Measurements from ENCODE around the gene MTRR.

MTRR gene

DNA sequence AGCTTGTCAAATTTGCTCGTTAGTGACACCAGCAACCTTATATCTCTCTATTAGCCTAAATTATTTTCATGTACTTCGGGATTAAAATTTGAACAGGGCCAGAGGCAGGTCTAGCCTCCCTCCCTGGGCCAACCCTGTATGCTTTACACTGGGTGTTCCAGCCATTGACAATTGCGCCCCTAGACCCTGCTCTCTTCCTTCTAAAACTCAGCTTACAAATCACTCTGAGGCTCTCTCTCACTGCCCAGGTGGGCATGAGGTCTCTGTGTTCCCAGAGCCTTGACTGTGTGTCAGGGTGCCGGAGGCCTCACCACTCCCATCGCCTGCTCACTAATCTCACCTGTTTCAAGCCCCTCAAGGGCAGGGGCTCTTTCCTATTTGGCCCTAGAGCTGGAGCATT is 11.6 kb upstream of the MTRR start:
- no peak for DNase-seq

DNA sequence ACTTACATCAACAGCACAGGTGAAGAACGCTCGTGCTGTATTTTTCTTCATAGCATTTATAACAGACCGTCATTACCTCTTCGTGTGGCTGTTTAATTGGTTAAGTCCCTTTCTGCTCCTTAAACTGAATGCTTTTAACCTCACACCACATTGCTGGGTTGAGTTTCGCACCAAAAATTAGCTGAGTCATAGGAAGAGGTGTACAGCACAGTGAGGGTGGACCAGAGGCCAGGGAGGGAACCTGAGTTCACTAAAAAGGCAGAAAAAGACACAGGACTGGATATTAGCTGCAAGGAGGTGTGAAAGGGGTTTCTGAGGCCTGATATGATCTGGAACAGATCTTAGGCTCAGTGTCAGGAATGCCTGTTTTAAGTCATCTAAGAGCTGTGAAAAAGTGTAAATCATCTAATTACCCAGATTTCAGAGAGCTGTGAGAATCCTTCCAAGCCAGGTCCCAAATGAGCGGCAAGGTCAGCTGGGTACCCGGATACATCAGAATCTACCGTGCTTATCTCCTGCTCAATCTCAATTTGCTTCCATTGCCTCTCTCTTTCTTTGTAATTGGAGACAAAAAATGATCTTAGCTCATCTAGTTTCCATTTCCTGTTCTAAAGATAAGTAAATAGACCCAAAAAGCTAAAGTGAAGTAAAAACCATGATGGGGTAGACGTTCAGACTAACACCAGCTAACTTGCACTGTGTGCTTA is 10.9 kb upstream of the MTRR start:
- DNase-seq: no peak

DNA sequence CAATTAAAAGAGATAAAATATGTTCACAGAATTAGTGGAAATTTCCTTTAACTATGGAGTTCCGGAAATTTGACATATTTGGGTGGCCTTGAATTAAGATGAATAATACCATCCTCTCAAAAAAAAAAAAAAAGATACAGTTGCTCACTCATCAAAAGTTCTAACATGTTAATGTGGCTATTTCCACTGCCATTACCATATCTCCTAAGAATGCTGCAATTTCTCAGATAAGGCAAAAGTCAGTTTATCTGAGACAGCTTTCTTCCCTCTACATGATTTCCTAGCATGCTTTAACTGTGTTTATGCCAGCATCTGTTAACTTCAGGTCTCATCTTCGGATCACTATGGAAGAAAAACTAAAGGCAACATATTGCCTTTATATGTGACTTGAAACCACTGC is 2.8 kb upstream of the MTRR start:
- DNase-seq: no peak

DNA sequence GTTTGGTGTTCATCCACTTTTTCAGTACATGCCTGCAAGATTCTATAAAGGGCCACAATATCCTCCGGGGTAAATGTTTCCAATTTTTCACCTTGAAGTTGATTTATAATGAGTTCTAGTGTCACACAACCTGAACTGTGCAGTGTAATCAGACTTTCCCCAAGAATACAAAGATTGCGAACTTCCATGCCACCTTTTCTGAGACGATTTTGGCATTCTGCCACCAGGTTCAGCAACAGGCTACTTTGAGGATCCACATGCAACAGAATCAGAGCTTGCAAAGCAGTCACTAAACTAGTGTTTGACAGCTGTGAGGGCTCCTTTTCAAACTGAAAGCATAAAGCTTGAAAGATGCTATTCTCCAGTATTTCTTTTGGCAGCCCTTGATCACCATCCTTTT is 1.7 kb upstream of the MTRR start:
- no peak for DNase-seq

DNA sequence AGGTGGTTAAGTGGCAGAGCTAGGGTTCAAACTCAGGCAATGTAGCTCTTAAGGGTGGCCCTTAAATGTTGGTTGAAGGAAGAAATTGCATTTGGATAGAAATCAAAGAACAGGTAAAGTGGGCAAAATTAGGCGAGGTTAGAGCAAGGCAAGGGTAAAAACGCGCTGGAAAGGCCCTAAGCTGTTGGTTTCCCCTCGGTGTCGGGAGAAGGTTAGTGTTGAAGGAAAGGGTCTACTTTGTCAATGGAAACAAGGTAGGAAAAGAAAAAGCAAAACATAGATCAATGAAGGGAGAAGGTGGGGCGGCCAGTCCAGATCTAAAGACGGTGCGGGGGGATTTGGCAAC is 548 bp upstream of the MTRR start:
- DNase-seq: no peak

DNA sequence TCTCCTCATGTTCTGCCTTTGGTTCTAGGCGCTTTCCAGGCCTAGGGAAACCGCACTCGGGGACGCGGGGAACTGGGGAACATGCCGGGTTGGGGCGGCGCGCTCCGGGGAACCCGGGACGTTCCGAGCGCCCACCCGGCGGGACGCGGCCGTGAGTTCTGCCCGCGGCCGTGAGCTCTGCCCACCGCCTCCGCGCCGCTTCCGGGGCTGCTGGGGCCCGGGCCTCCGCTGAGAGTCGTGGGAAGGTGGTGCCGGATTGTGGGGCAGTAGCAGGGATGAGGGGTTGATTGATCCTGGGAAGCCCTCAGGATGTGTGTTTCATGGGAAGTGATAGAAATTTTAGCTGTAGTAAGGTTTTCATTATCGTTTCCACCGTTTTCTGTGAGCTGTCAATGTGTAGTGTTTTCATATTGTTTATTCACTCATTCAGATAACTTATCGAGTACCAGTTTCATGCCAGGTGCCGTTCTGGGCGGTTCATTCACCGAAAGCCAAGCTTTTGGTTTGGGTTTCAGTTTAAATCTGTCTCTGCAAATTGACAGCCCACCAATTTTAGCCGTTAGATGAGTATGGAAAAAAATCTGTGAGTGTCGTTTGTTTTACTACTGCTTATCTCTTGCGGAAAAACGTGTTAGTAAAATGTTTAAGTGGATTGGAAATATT is 657 bp downstream of the MTRR start:
- DNase-seq: no peak

DNA sequence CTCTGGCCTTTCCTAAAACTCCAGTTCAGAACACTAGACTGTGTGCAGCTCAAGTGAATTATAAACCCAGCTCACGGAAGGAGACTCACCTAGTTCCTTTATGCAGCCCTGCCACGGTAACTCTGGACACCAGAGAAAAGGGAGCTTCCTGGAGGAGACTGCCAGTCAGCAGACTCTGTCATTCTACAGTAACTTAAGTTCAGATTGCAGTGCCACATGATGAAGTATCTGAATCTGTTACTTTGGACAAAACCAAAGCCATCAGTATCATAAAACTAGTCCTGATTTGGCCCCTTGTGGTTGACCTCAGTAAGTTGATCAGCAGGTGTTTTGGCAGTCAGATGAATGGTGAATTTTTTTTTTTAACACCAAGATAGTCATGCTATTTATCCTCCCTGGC is 2.7 kb downstream of the MTRR start:
- DNase-seq: no peak

DNA sequence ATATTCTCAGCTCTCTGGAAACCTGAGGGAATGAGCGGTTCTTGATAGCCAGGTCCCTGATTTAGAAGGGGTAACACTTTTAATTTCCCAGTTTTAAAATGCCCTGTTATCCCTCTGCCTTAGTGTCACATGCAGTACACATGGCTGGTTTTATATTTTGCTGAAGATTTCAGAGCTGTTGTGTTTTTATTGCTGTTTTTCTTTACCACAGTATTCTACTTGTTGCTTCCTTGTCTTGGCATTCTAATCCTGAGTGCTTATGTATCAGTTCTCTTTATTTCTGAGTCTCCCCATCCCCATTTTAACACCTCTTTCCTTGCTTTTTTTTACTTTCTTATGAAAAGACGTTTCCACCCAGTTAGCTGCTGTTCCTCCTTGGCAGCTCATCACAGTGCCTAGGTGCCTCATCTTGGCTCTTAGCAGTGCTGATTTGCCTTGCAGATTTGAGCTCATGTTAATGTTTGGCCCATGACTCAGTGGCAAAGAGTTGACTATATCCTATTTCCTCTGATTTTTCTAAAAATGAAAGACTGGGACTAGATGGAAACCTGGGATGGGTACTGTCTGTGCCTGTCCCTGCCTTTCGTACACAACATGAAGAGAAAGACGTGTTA is 3.7 kb downstream of the MTRR start:
- no peak for DNase-seq

DNA sequence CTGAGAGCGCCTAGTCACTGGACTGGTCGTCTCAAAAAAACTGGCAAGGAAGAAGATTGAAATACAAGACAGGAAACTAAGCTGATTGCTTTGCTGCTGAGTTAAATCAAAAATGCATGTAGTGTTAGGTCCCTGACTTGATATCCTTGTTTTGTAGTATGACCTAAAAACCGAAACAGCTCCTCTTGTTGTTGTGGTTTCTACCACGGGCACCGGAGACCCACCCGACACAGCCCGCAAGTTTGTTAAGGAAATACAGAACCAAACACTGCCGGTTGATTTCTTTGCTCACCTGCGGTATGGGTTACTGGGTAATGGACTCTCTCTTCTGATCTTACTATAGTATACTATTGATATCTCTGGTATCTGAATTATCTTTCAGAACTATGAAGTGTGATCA is 4.3 kb downstream of the MTRR start:
- DNase-seq: no peak

DNA sequence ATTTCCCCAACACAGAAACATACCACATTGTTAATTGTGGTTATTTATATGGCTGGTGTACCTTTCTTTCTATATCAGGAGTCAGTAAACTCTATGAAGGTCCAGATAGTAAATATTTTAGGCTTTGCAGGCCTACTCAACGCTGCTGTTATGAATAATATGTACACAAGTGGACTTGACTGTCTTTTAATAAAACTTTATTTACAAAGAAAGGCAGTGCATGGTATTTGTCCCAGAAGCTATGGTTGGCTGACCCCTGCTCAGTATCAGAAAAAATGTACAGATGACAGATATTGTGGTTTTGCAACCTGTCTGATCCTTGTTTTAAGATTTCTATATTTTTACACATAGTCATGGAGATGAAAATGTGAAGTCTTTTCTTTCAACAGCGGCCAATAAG is 5.7 kb downstream of the MTRR start:
- DNase-seq: no peak

DNA sequence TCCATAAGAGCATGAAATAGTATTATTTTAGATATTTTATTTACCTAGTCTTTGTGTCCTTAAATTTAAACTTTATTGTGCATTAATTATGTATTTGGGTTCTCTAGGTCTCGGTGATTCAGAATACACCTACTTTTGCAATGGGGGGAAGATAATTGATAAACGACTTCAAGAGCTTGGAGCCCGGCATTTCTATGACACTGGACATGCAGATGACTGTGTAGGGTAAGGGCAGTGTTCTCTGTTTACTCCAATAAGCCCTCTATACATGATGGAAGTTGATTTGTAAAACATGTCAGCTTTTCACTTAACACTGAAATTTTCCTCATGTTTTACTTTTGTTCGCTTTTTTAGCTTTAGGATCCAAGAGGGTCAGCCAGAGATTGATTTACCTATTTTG is 6.2 kb downstream of the MTRR start:
- no peak for DNase-seq

DNA sequence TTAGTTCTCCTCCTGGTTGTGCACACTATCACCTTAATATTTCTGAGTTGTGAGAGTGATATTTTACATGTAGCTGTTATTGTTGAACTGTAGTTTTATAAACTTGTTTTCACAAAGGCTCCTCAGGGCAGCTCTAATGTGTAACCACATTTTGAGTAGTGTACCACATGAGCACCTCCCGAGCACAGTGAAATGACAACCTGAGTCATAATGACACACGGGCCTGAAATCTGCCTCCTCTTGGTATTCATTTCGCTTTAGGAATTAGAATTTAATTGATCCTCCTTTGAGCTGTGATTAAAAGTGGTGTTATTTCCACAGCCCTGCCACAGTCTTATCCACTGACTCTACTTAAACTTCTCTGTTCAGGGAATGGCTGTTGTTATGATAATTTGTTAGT is 7.9 kb downstream of the MTRR start:
- no peak for DNase-seq

DNA sequence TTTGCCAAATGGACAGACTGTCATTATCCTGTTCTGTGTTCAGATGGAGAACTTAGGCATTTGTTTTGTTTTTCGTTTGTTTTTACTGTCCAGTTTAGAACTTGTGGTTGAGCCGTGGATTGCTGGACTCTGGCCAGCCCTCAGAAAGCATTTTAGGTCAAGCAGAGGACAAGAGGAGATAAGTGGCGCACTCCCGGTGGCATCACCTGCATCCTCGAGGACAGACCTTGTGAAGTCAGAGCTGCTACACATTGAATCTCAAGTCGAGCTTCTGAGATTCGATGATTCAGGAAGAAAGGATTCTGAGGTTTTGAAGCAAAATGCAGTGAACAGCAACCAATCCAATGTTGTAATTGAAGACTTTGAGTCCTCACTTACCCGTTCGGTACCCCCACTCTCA is 8.9 kb downstream of the MTRR start:
- no peak for DNase-seq

DNA sequence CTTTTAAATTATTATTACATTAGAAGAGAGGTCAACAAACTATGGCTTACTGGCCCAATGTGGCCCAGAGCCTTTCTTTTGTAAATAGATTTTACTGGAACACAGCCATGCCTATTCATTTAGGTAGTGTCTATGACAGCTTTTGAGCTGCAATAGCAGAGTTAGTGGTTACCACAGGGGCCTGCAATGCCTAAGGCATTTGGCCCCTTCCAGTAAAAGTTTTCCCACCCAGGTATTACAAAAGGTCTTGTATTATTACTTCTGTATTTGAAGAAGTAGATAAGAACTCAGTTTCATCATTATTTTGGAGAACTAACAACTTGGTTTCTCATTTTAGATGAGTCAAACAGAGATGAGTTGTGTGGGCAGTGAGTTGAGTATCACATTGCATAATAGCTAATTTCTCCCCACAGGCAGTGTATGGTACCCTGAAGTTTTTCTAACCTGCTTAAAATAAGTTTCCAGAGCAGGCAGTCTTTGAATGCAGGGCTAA is 9.5 kb downstream of the MTRR start:
- DNase-seq: no peak

DNA sequence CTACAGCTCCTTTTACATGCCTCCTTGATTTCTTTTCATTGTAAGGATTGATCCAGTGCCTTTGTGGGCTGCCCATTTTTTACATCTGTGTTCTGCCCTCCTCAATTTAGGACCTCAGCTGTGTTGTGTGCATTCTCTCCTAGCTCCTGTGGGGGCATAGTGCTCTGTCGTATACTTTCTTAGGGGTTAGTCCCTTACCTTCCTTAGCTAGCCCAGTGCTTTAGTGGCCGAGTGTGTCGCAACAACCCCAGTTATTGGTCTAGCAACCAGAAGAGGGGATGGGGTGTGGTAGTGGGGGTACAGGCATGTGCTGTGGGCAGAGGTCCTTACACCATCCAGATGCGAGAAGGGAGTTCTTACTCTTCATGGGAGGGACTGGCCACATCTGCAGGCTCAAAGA is 12.1 kb downstream of the MTRR start:
- no peak for DNase-seq

DNA sequence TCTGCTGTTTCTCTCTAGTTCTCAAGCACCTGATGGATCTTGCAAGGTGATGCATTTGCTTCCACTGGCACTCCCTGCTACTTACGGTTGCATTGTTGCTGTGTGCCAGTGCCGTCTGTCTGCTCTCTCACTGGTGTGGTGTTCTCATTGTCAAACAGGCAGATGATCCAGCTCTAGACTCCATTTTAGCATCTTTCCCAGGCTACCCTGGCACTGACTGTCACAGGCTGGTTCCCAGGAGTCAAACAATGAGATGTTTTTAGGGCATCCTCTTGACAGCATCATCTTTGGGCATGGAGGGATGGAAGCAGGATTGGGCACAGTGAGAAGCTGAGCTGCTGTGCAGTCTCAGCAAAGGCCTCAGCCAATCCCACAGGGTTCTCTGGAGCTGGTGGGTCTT is 12.9 kb downstream of the MTRR start:
- peak in 7 of 14 donors; percentile 10 to 77 (median 50) for DNase-seq

DNA sequence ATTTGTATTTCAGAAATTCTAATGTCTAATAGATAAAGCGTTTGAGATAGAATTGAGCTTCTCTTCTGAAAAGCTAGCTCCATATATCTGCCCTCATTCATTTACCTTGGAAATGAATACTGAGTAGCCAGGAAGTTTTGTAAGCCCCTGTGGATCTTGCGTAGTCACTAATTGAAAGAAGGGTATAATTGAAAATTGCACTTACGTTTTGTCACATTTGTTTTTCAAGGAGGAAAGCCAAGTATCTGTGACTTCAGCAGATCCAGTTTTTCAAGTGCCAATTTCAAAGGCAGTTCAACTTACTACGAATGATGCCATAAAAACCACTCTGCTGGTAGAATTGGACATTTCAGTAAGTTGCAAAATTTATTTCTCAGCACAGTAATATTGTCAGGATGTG is 14.0 kb downstream of the MTRR start:
- DNase-seq: no peak

DNA sequence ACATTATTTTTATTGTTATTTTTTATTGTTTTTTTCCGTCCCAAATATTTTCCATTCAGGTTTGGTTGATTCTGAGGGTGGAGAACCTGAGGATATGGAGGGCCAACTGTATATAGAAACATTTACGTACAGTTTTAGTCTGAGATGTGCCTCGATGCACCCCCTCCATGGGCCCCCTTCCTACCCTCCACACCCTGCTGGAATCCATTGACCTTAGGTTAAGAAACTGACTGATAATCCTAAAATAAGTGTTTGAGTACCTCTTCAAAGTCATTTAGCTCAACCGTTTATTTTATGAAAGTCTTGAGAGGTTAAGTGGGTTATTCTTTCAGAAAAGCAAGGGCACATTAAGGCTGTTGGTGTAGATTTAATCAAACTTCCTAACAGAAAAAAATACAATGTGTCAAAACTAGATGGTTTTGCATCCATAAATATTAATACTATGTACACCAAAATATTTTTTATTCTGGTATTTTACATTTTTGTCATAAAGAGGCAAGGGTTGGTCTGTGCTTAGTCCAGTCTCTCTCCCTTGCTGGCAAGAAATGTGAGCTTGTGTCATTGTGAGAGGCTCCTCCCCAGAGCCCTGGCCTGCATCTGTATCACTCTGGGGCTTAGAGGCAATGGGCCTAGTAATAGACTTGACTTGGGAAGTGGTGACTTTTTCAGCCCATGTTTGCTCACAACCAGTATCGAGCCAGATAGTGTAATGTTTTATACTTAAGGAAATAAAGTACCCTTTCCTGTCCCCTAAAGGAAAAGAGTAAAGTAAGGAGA is 15.7 kb downstream of the MTRR start:
- DNase-seq: peak in 3 of 14 donors; percentile 14 to 37 (median 22)

DNA sequence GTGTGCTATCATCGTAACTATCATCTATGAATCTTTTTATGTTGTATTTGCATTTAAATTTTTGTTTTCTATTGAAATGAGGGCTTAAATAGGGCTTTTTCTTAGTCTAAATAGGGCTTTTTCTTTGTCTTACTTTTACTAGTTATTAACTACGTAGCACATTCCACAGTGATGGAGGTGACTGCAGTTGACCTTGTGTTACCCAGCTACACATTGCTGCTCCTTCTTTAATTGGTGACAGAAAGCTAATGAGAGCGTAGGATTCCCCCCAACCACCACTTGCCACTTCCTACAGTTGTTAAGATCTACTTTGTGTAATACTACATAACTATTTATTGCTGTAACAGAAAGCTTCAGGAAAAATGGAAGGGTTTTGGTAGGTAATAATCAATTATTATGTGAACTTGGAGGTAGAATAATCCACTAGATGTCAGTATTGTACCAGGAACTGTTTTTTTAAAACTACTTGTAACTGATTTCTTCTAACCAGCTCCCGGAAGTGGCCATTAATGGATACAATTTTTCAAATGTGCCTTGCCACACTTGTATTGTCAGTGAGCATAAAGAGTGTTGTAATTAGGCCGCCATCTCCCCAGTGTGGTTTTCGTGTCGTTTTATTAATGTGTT is 18.0 kb downstream of the MTRR start:
- peak in 1 of 14 donors; percentile 5 for DNase-seq

DNA sequence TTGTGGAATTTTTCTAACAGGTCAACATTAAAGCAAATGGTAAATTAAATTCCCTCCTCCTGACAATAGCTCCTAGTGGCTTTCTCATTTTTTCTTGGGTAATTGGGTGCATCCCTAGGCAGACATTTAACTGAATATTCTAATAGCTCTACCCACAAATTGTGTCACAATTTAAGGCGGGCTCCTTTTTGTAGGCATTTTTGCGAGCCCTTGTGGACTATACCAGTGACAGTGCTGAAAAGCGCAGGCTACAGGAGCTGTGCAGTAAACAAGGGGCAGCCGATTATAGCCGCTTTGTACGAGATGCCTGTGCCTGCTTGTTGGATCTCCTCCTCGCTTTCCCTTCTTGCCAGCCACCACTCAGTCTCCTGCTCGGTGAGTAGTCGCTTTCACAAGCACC is 20.0 kb downstream of the MTRR start:
- DNase-seq: no peak

DNA sequence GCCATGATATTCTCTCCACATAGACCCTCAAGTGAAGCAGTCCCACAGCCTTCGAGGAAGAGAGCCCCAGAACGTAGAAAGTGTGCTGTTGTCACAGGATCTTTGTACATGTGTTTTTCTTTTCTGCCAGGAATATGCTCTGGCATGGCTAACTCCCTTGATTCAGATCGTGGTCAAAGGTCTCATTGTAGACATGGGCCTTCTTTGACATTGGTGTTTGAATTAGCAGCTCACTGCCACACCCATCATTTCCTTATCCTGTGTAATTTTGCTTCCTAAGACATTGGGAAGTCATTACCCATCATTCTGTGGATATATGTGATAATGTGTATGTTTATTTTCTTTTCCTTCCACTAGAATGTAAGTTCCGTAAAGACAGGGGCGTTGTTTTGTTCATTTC is 25.5 kb downstream of the MTRR start:
- no peak for DNase-seq

DNA sequence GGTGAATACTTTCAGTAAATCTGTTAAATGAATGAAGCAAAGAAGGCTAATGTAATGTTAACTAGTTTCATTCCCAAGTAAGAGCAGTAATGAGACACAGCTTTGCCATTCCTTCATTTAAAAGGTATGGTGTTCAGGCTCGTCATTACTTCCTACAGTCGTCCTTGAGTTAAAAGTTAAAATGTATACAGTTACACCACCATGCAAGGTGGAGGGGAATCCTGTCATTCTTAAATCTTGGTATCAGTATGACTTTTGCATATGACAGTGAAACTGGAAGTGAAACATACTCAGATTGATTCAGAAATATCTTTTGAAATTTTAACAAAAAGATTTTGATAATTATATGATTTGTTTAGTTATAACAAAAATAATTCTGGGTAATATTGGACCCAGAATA is 25.9 kb downstream of the MTRR start:
- no peak for DNase-seq
